NOMO-1 treated with DMSO at 0.1 percent for 48 hours (cell line): ENCODE data around the gene ARL6IP6.

ENCODE experiments used
- DNase-seq: peaks from one replicate; lab custom pipeline; 2025; ENCODE audit not compliant: unreplicated experiment; lab: John Stamatoyannopoulos, UW

ARL6IP6 gene

GRCh38 chr2:152718076-152718908, at the start of gene ARL6IP6:
ARL6IP6 (plus strand) TSS chr2:152718620; CDS start chr2:152718625, 5 bp downstream.
- DNase-seq = peak; percentile 90

- no peak for DNase-seq
Measured at GRCh38 chr2:152674334-152674733, 44.1 kb upstream of the ARL6IP6 start.

- no peak for DNase-seq
Measured at GRCh38 chr2:152676461-152676860, 42.0 kb upstream of the ARL6IP6 start.

- DNase-seq = no peak
Measured at GRCh38 chr2:152678808-152679207, 39.6 kb upstream of the ARL6IP6 start.

DNA sequence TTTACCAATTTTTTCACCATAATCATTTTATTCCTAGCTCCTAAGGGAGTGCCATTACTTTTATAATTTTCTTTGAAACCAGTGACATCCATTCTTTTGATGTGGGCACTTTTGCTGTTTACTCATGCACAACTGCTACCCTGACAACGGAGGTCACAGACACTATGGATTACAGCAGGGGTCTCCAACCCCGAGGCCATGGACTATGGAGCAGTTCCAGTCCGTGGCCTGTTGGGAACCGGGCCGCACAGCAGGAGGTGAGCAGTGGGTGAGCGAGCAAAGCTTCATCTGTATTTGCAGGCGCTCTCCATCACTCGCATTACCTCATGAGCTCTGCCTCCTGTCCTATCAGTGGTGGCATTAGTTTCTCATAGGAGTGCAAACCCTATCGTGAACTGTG, 35.8 kb upstream of the ARL6IP6 start:
- DNase-seq = no peak

DNA sequence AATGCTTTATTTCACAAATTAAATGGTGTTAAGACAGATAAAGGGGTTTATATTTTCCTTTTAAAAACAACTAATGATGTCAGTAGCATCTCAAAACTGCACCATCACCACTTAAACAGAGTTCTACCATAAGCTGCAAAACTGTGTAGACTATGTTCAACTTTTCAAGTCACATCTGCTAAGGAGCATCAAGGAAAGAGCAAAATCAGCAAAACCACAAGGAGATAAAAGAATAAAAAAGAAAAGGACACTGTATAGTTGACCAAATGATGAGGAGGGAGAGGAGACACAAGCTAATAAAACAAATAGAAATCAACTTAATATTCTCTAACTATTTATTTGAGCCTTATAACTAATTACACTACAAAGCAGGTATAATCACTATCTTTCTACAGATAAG, 35.0 kb upstream of the ARL6IP6 start:
- DNase-seq = no peak

GRCh38 chr2:152686321-152686720, 32.1 kb upstream of the ARL6IP6 start:
- no peak for DNase-seq

DNA sequence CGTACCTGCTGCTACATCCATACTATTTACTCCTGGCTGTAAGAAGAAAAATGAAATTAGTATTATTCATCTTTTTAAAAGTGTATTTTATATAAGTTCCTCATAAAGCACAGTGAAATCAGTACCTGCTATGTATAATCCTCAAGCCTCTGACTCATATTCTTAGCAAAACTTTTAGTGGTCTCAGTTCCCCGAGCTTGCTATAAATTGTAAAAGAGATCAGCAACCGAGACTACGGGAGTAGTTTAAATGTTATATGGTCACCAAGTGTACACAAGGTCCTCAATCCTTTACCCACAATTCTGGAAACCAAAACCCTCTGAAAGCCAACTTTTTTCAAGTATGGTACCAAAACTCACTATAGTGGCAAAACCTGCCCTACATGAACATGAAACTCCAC, 25.4 kb upstream of the ARL6IP6 start:
- no peak for DNase-seq

GRCh38 chr2:152694161-152694661, 24.2 kb upstream of the ARL6IP6 start:
- no peak for DNase-seq

GRCh38 chr2:152695763-152696162, 22.7 kb upstream of the ARL6IP6 start:
- DNase-seq = no peak

- DNase-seq = no peak
Measured at GRCh38 chr2:152696476-152696875, 21.9 kb upstream of the ARL6IP6 start.

GRCh38 chr2:152701198-152701597, 17.2 kb upstream of the ARL6IP6 start:
- no peak for DNase-seq

DNA sequence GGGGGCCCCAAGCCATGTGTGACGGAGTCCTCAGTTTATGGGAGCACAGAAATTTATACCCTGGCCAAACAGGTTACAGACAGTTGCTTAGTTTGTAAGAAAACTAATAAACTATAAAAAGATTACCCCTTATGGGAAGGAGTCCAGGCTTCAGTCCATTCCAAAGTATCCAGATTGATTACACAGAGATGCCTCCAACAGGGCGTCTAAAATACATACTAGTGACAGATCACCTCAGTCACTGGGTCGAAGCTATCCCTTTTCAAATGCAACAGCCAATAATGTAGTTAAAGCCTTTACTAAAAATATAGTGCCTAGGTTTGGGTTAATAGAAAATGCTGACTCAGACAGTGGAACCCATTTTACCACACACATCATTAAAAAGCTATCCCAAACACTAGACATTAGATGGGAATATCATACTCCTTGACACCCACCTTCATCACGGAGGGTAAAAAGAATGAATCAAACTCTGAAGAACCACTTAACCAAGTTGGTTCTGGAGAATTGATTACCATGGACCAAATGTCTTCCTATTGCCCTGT, 11.9 kb upstream of the ARL6IP6 start:
- no peak for DNase-seq

DNA sequence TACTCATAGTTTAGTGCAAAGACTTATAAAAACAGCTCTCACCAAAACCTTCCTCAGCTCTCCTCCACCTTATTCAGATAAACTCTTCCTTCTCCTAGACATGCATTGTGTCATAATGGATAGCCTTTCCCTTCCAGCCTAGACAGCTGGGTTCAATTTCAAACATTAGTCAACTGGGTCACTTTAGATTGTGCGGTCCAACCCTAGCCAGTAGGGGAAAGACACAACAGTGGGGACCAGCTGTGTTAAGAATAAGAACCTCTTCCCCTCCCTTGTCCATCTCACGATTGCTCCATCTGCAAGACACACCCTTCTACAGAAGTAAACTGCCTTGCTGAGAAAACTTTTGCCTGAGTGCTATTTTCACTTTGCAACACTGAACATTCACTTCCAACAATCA, 9.7 kb upstream of the ARL6IP6 start:
- DNase-seq = no peak

DNA sequence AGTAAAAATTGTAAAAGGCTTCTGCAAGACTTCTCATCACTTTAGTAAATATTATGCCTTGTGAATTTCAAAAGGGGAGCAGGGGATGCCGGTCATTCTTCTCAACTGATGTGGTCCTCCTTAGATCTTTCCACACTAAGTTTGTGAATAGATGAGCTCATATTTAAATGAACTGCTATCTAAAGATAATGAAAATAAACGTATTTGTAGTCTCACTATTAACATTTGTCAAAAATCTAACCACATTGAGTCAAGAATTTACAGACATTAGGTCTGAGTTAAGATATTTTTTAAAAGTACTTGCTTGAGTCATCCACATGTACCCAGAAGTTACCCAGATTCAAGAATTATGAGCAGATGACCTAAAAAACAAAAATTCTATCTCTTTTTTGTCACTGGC, 7.7 kb upstream of the ARL6IP6 start:
- no peak for DNase-seq

DNA sequence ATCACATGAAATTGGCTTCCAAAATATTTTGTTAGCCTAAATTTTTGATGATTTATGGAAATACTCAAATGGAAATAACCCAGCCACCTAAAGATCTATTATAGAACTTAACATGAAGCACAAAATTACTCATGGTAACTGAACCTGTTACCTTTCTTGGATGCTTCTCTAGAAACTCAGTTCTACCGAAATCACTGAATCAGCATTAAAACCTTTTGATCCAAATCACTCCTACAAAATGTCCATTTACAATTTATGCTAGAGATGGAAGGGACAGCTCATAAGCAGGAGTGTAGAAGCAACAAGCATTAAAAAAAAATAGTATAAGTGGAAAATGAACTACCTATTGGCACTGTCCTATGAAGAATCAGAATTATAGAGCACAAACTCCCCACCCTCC, 3.3 kb upstream of the ARL6IP6 start:
- DNase-seq = no peak

- DNase-seq = peak; percentile 45
Measured at GRCh38 chr2:152715854-152716428, 2.5 kb upstream of the ARL6IP6 start.

GRCh38 chr2:152716805-152717227, 1.6 kb upstream of the ARL6IP6 start:
- DNase-seq = peak; percentile 68

DNA sequence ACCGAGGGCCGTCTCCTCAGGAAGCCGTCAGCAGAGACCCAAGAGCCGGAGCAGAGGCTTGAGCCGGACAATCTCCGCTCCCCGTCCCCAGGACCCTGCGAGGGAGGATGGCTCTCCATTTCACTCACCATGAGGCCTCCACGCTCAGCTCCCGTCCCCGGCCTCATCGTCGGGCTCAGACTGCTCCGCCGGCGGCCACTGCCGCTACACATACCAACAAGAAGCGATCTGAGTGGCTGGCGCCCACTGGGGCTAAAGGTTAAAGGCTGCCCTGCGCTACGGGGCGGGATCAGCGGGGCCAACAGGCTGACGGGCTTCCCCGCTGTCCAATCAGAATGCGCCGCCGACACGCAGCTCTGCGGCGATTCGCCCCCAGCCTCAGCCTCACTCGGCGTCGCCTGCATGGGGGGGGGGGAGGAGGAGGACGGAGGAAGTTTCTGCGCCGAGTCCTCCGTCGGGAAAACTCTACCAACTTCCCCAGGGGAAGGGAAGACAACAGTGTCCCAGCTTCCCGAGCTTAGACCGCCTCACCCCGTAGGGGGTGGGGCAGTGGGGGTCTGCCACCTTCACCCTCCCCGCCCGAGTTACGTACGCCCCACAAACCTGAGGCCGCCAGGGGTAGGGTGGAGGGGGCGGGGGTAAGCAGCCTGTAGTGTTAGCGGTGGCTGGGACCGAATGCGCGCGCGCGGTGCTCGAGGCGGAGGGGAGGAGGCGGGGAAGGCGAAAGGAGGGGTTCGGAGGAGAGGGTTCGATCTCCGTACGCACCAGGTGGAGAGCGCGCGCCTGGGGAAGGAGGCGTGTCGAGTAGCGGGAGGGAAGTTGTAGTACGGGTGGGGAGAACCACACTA, 968 bp upstream of the ARL6IP6 start, which contains the start of gene PRPF40A:
TSS of gene PRPF40A (minus strand) at position 234 of the 848 bp plus-strand sequence. CDS start at position 212, 22 bp downstream.
- peak; percentile 94 for DNase-seq

DNA sequence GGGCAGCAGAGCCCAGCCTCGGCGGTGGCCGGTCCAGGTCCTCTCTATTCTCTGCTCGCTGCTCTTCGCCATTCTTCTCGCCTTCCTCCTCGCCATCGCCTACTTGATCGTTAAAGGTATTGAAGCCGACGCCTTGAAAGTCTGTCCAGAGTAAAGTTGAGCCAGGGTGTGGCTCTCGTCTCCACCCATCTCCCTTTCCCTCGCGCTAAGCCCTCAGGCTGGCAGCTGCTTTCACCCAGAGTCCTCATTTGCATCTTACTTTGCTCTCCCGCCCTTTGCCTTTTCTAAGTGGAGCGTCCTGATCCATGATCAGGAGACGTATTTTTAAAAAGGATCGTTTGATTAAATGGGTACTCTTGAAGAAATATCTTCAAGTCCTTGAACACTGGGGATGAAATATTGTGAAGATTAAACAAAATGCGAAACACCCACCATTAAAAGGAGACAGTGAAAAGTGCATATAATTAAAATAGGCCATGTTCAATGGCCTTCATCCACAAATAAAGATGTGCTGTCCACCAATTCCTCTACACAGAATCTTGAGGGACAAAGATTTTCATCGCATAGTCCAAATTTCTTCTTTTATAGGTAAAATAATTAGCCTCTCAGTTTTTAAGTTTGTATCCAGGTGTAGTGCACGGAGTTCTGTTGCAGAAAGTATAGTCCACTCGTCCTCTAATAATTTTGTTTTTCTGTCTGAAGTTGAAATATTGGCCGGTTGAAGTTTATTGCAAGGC, 657 bp downstream of the ARL6IP6 start:
- peak; percentile 38 for DNase-seq
